ENCODE data around the gene OCEL1. TPM values are rescaled to one million over a fixed set of nuclear protein-coding genes. Genes with fewer than 3 reads are reported as not detected.

The OCEL1 gene
- total and polyA plus RNA-seq, 2 of the 13 experiments (the other 11 are each of a cell fraction or from before 2014, with no cell fraction given), result 10.6 to 17.2 TPM

- Histone ChIP-seq H3K4me1 (ENCODE audit: insufficient read depth, low read length) (peaks cover 59% of the 10 kb centered on the region), H3K27ac (ENCODE audit: extremely low read length, insufficient read depth, low read length) (peak overlapping the region; percentile 83), H3K4me2 (ENCODE audit: low read depth, low read length) (peak overlapping the region; percentile 90), H3K36me3 (replicated peaks in 1 of 2; ENCODE audit: control insufficient read depth in 1 of 2, insufficient read depth in 2 of 2, low read length in 2 of 2) (no peaks in the 10 kb centered on the region), H2AFZ (ENCODE audit: low read length) (no peak overlapping the region), H3K4me3 (replicated peaks in 1 of 3; ENCODE audit: insufficient read depth in 1 of 3, low read depth in 2 of 3, low read length in 3 of 3) (peak overlapping the region; percentile 66 to 77 (median 66)), H3K79me2 (ENCODE audit: insufficient read depth, low read length) (peaks cover 31% of the 10 kb centered on the region), H3K9ac (ENCODE audit: insufficient read depth, low read depth, low read length) (peak overlapping the region; percentile 63), H3K27me3 (ENCODE audit: control insufficient read depth in 1 of 2, insufficient read depth in 2 of 2, low read length in 2 of 2) (no peaks in the 10 kb centered on the region), H3K9me3 (ENCODE audit: low read length) (no peaks in the 10 kb centered on the region), H4K20me1 (ENCODE audit: insufficient read depth, low read length) (peaks cover 10% of the 10 kb centered on the region; the same call in 1 of the 2 replicates)
- 0% methylated on average over 17 of the region's 21 CpGs for WGBS (ENCODE audit: low lambda C conversion rate)
- in situ Hi-C loops (cut with HindIII; ENCODE audit: extremely low pct_ligation_motif_present, low pct_unique_long_range_greater_than_20kb) (no loop called here), intact Hi-C loops (cut with micrococcal nuclease; ENCODE audit: unreplicated experiment) (loop anchor here (2.0 kb wide), 2 partner anchors 14 to 20 kb away; partner anchors contain the start of gene OCEL1)
- peak; percentile 78 for FAIRE-seq
- ChIA-PET POLR2A (interaction anchor here (0.5 to 5.0 kb wide), 12 partner anchors 8 to 62 kb away, joined by 3 to 52 read pairs (median 4); partner anchors contain the start of genes BABAM1, OCEL1 and USE1), CTCF (ENCODE audit: low intra/inter-chr PET ratio, low total read pairs) (no interaction called here)
- peak; percentile 49 for ATAC-seq
- BruUV-seq (replicated peaks), result no TSS peak
- peak; percentile 80 for DNase-seq (ENCODE audit: low spot score)
- TF ChIP-seq ZNF512B (CRISPR knock-in tag; IDR thresholded peaks at IDR 0.05; ENCODE audit: borderline replicate concordance) (no peak), ZNF451 (CRISPR knock-in tag; IDR thresholded peaks at IDR 0.05) (no peak), TRAFD1 (CRISPR knock-in tag; IDR thresholded peaks at IDR 0.05; ENCODE audit: borderline replicate concordance) (no peak), ZSCAN25 (CRISPR knock-in tag; IDR thresholded peaks at IDR 0.05) (0 out of 2 replicates have a peak, but pooled peaks have one; percentile 20), ZNF33B (CRISPR knock-in tag; IDR thresholded peaks at IDR 0.05) (no peak), ZNF225 (CRISPR knock-in tag; IDR thresholded peaks at IDR 0.05) (no peak), DRAP1 (CRISPR knock-in tag; IDR thresholded peaks at IDR 0.05) (peak; percentile 23; the same call in 1 of the 2 replicates), ZNF616 (CRISPR knock-in tag; IDR thresholded peaks at IDR 0.05; ENCODE audit: low read depth) (no peak), PREB (CRISPR knock-in tag; IDR thresholded peaks at IDR 0.05) (no peak), GMEB1 (CRISPR knock-in tag; IDR thresholded peaks at IDR 0.05; ENCODE audit: borderline replicate concordance) (peak; percentile 12; the same call in 1 of the 2 replicates), PHF5A (CRISPR knock-in tag; IDR thresholded peaks at IDR 0.05; ENCODE audit: low read depth, unreplicated experiment) (no peak), ZKSCAN8 (CRISPR knock-in tag; IDR thresholded peaks at IDR 0.05; ENCODE audit: borderline replicate concordance) (peak; percentile 100), ADNP (CRISPR knock-in tag; IDR thresholded peaks at IDR 0.05) (peak; percentile 97), POLR2A (IDR thresholded peaks at IDR 0.05; ENCODE audit: insufficient read depth in 1 of 2, low read depth in 2 of 2, low read length in 2 of 2) (peak; percentile 55 to 58; a peak in 3 of 4 replicates), SRF (IDR thresholded peaks at IDR 0.05; ENCODE audit: low read depth, low read length) (no peak), ELF3 (CRISPR knock-in tag; IDR thresholded peaks at IDR 0.05) (no peak)
These were observed 20.8 kb downstream of the OCEL1 start for GRCh38 chr19:17246681-17247425.

All from HepG2 (cell line).